Neural cell (in vitro differentiated cells): Measurements from ENCODE around the gene ATE1. TPM values are rescaled to one million over a fixed set of nuclear protein-coding genes. Genes with fewer than 3 reads are reported as not detected.

Experiments used
- H2AFZ ChIP-seq: fragments of 200-600, 300-800 bp; sonication (generic), shearing (Covaris generic); 2 replicates; pipeline ENCODE4 v1.6.0; 2014; ENCODE audit warnings: low read depth, mild to moderate bottlenecking, antibody characterized with exemption, low read length, moderate library complexity
- H3F3A ChIP-seq: fragments of 200-600 bp; shearing (Covaris generic); 2 replicates; pipeline ENCODE4 v1.6.1; 2016; ENCODE audit warnings: mild to moderate bottlenecking, moderate library complexity, mixed read lengths, antibody characterized with exemption, low read length; ENCODE audit not compliant: insufficient read depth, poor library complexity, severe bottlenecking
- H3K27ac ChIP-seq: fragments of 200-600, 300-800 bp; sonication (generic), shearing (Covaris generic); 2 replicates; pipeline ENCODE4 v1.5.1; 2014; ENCODE audit warnings: mild to moderate bottlenecking, low read length, moderate library complexity
- H3K27me3 ChIP-seq: fragments of 300-800, 200-600 bp; sonication (generic), shearing (Covaris generic); 2 replicates; pipeline ENCODE4 v1.6.0; 2014; ENCODE audit warnings: mild to moderate bottlenecking, low read depth, low read length, moderate library complexity; ENCODE audit not compliant: insufficient read depth
- H3K36me3 ChIP-seq: fragments of 300-800, 200-600 bp; sonication (generic), shearing (Covaris generic); 2 replicates; pipeline ENCODE4 v1.5.1; 2014; ENCODE audit warnings: mild to moderate bottlenecking, antibody characterized with exemption, low read length, moderate library complexity; ENCODE audit not compliant: insufficient read depth
- H3K4me2 ChIP-seq: fragments of 300-800, 200-600 bp; sonication (generic), shearing (Covaris generic); 2 replicates; pipeline ENCODE4 v1.6.0; 2014; ENCODE audit warnings: mild to moderate bottlenecking, low read length
- H3K4me3 ChIP-seq: fragments of 300-800, 200-600 bp; sonication (generic), shearing (Covaris generic); 2 replicates; pipeline ENCODE4 v1.5.1; 2014; ENCODE audit warnings: mild to moderate bottlenecking, low read length, moderate library complexity
- H3K79me2 ChIP-seq: fragments of 200-600 bp; shearing (Covaris generic); replicated peaks from 2 replicates; pipeline ENCODE4 v1.6.0; 2014; ENCODE audit warnings: mild to moderate bottlenecking, low read length, moderate library complexity; ENCODE audit not compliant: insufficient read depth
- H3K9ac ChIP-seq: fragments of 300-800, 200-600 bp; sonication (generic), shearing (Covaris generic); 2 replicates; pipeline ENCODE4 v1.6.1; 2016; ENCODE audit warnings: mild to moderate bottlenecking, low read length, mixed read lengths
- H3K9me2 ChIP-seq: fragments of 200-600 bp; shearing (Covaris generic); 2 replicates; pipeline ENCODE4 v1.6.1; 2016; ENCODE audit warnings: mild to moderate bottlenecking, low read length, mixed read lengths; ENCODE audit not compliant: insufficient read depth
- H3K9me3 ChIP-seq: fragments of 200-600, 300-800 bp; sonication (generic), shearing (Covaris generic); 2 replicates; pipeline ENCODE4 v1.6.1; 2016; ENCODE audit warnings: mild to moderate bottlenecking, mixed run types, low read length, moderate library complexity, mixed read lengths
- H4K20me1 ChIP-seq: fragments of 200-600 bp; shearing (Covaris generic); 2 replicates; pipeline ENCODE4 v1.6.1; 2016; ENCODE audit warnings: mild to moderate bottlenecking, mixed run types; ENCODE audit not compliant: insufficient read depth
- EP300 ChIP-seq: fragments of 450-650 bp; conservative IDR thresholded peaks from 2 replicates; pipeline ENCODE4 v1.6.1; 2014; ENCODE audit warnings: antibody characterized with exemption, mild to moderate bottlenecking, moderate library complexity; ENCODE audit not compliant: poor library complexity, severe bottlenecking
- EZH2 ChIP-seq: fragments of 200-600, 300-800 bp; shearing (Covaris generic), sonication (generic); IDR thresholded peaks from 2 replicates; pipeline ENCODE4 v1.6.1; 2014; ENCODE audit warnings: antibody characterized with exemption, low read length, borderline replicate concordance, mild to moderate bottlenecking; ENCODE audit not compliant: insufficient read depth, poor library complexity, severe bottlenecking
- MXI1 ChIP-seq: fragments of 450-650 bp; conservative IDR thresholded peaks from 2 replicates; pipeline ENCODE4 v1.6.1; 2014; ENCODE audit warnings: antibody characterized with exemption, mild to moderate bottlenecking; ENCODE audit not compliant: poor library complexity, severe bottlenecking
- POLR2AphosphoS5 ChIP-seq: IDR thresholded peaks from 2 replicates; pipeline ENCODE4 v1.6.1; 2012
- RAD21 ChIP-seq: fragments of 450-650 bp; conservative IDR thresholded peaks from 2 replicates; pipeline ENCODE4 v1.6.1; 2014; ENCODE audit warnings: antibody characterized with exemption, mild to moderate bottlenecking, moderate library complexity
- REST ChIP-seq: IDR thresholded peaks from 2 replicates; pipeline ENCODE4 v1.6.1; 2012; ENCODE audit warnings: borderline replicate concordance
- SMC3 ChIP-seq: fragments of 450-650 bp; conservative IDR thresholded peaks from 2 replicates; pipeline ENCODE4 v1.6.1; 2014; ENCODE audit warnings: antibody characterized with exemption, mild to moderate bottlenecking, moderate library complexity; ENCODE audit not compliant: poor library complexity
- TAF1 ChIP-seq: IDR thresholded peaks from 2 replicates; pipeline ENCODE4 v1.6.1; 2012; ENCODE audit warnings: low read depth
- polyA plus RNA-seq: library from polyadenylated mRNA; depleted of rRNA; stranded (reverse); fragments of >200 nt; gene quantifications from 2 replicates; pipeline ENCODE4 v1.2.3, GENCODE V29; 2014
- TF ChIP-seq, protein P1 (sequence below): fragments of 450-650 bp; IDR thresholded peaks from 2 replicates; pipeline ENCODE4 v1.5.1; 2014; ENCODE audit warnings: antibody characterized with exemption, mild to moderate bottlenecking, moderate library complexity; ENCODE audit not compliant: poor library complexity, severe bottlenecking

ATE1 gene
- polyA plus RNA-seq, 1 donor from 2014 or later: 23.7 TPM

DNA sequence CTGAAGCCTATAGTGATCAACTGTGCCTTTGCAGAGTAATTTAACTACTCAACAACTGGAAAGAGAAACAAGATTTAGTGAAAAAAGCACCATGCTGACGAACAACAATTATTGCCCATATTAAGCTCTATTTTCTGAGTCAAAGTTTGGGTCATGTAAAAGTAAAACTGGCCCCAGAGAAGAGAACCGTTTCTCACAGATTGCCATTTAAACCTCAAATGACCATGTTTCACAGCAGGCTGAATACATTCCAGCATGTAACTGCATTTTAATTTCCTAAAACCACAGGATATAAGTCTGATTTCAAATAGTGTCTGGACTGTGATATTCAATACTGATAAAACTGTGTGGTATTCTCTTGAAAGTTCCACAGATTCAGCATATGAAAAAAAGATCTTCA is 140.7 kb downstream of the ATE1 start:
- Histone ChIP-seq H3K4me2 (no peak overlapping the region), H3K36me3 (peaks cover 6% of the 10 kb centered on the region), H3K27ac (no peak overlapping the region), H3K27me3 (no peaks in the 10 kb centered on the region), H3K9me2 (no peaks in the 10 kb centered on the region), H3K4me3 (no peak overlapping the region), H4K20me1 (no peaks in the 10 kb centered on the region), H3K79me2 (no peaks in the 10 kb centered on the region), H3F3A (no peaks in the 10 kb centered on the region), H3K9me3 (no peaks in the 10 kb centered on the region), H2AFZ (no peak overlapping the region), H3K9ac (no peak overlapping the region)
- no peak for TF ChIP-seq RAD21
- TF ChIP-seq, protein P1, sequence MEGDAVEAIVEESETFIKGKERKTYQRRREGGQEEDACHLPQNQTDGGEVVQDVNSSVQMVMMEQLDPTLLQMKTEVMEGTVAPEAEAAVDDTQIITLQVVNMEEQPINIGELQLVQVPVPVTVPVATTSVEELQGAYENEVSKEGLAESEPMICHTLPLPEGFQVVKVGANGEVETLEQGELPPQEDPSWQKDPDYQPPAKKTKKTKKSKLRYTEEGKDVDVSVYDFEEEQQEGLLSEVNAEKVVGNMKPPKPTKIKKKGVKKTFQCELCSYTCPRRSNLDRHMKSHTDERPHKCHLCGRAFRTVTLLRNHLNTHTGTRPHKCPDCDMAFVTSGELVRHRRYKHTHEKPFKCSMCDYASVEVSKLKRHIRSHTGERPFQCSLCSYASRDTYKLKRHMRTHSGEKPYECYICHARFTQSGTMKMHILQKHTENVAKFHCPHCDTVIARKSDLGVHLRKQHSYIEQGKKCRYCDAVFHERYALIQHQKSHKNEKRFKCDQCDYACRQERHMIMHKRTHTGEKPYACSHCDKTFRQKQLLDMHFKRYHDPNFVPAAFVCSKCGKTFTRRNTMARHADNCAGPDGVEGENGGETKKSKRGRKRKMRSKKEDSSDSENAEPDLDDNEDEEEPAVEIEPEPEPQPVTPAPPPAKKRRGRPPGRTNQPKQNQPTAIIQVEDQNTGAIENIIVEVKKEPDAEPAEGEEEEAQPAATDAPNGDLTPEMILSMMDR: no peak
- no peak for TF ChIP-seq POLR2AphosphoS5
- no peak for TF ChIP-seq EP300
- no peak for TF ChIP-seq REST
- TF ChIP-seq MXI1: no peak
- no peak for TF ChIP-seq EZH2
- TF ChIP-seq SMC3: no peak
- TF ChIP-seq TAF1: no peak

DNA sequence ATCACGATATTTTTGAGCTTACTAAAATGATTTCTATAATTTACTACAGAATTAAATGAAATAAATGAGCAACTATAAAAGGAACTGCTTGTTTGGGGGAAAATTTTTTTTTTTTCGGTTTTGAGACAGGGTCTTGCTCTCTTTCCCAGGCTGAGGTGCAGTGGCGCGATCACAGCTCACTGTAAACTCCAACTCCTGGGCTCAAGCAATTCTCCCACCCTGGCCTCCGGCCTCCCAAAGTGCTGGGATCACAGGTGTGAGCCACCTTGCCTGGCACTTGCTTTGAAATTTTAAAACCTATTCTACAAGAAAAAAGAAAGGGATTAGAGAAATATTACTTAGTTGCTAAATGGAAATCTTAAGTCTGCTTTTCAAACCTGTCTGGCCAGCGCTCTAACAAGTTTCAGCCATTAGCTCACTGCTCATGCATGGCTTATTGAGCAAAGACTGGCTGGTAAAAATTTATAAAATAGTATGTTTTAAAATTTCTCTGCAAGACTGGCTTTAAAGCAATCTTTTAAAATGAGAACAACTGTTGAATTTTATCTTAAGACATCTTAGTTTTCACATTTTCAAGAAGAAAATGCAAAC is 144.0 kb downstream of the ATE1 start:
- Histone ChIP-seq H2AFZ (no peak overlapping the region), H3K36me3 (peaks cover 4% of the 10 kb centered on the region), H3K9ac (no peak overlapping the region), H3F3A (no peaks in the 10 kb centered on the region), H3K4me2 (no peak overlapping the region), H4K20me1 (no peaks in the 10 kb centered on the region), H3K4me3 (no peak overlapping the region), H3K79me2 (no peaks in the 10 kb centered on the region), H3K9me2 (no peaks in the 10 kb centered on the region), H3K27ac (no peak overlapping the region), H3K9me3 (no peaks in the 10 kb centered on the region), H3K27me3 (no peaks in the 10 kb centered on the region)
- TF ChIP-seq EP300: no peak
- no peak for TF ChIP-seq REST
- TF ChIP-seq TAF1: no peak
- TF ChIP-seq, protein P1: no peak
- TF ChIP-seq SMC3: no peak
- no peak for TF ChIP-seq RAD21
- no peak for TF ChIP-seq POLR2AphosphoS5
- no peak for TF ChIP-seq EZH2
- no peak for TF ChIP-seq MXI1
